Right renal cortex interstitium (tissue), 3 donors: ENCODE measurements around the gene STK11. TPM values are rescaled to one million over a fixed set of nuclear protein-coding genes. Genes with fewer than 3 reads are reported as not detected.
A peak's percentile ranks its signal among the peaks of the same experiment; 100 is the strongest.
"Not testable (repeated sequence)": the region's sequence is repeated elsewhere in the genome, so short reads cannot be mapped to it uniquely, and the experiment has no call there.

Source experiments
- DNase-seq, 3 donors: peaks; one replicate each; pipeline ENCODE4 v3.0.0-alpha.2; 2013; ENCODE audit warnings: low read depth in 3 of 3, low spot score in 2 of 3
- polyA plus RNA-seq, 3 donors: library from polyadenylated mRNA; unstranded; fragments of 120-200 nt; gene quantifications; one replicate each; pipeline ENCODE4 v1.2.1, GENCODE V29; 2013; ENCODE audit not compliant: insufficient read length in 3 of 3

The STK11 gene
- polyA plus RNA-seq, 3 donors = 55.4 to 60.2 (median 60.1) TPM

- DNase-seq = not testable (repeated sequence)
Measured at GRCh38 chr19:1246265-1247087, 40.9 kb downstream of the STK11 start.

- no peak for DNase-seq
Measured at GRCh38 chr19:1247748-1248138, 42.2 kb downstream of the STK11 start.

- DNase-seq = no peak
Measured at GRCh38 chr19:1248139-1248785, 42.7 kb downstream of the STK11 start, which contains the start of gene MIDN. Gene MIDN (plus strand): TSS chr19:1248583. CDS start chr19:1250297, 1,714 bp downstream.

GRCh38 chr19:1248786-1249297 is 43.3 kb downstream of the STK11 start:
- DNase-seq = no peak

- peak in 2 of 3 donors; percentile 89 to 94 for DNase-seq
Measured at GRCh38 chr19:1249298-1249989, 43.9 kb downstream of the STK11 start.

- no peak for DNase-seq
Measured at GRCh38 chr19:1249990-1250436, 44.4 kb downstream of the STK11 start.

GRCh38 chr19:1250437-1251260 is 45.1 kb downstream of the STK11 start:
- no peak for DNase-seq

GRCh38 chr19:1251330-1252220 is 46.0 kb downstream of the STK11 start:
- DNase-seq = no peak

GRCh38 chr19:1252221-1252820 is 46.7 kb downstream of the STK11 start:
- no peak for DNase-seq

- no peak for DNase-seq
Measured at GRCh38 chr19:1252821-1253513, 47.4 kb downstream of the STK11 start.

GRCh38 chr19:1253514-1254080 is 48.0 kb downstream of the STK11 start:
- DNase-seq = no peak

GRCh38 chr19:1254081-1254527 is 48.5 kb downstream of the STK11 start:
- DNase-seq = no peak

GRCh38 chr19:1254530-1255185 is 49.1 kb downstream of the STK11 start:
- no peak for DNase-seq

- DNase-seq = no peak
Measured at GRCh38 chr19:1255186-1256161, 49.9 kb downstream of the STK11 start.

- DNase-seq = no peak
Measured at GRCh38 chr19:1256646-1257474, 51.3 kb downstream of the STK11 start.
